CD4-positive, alpha-beta T cell treated with Interleukin-15 for 1 hour (primary cell): ENCODE data around the gene SERPINA4.

ENCODE experiments used
- DNase-seq: peaks from one replicate; pipeline ENCODE4 v3.0.0-alpha.2; 2020

Gene SERPINA4

GRCh38 chr14:94543449-94544124 is 17.7 kb upstream of the SERPINA4 start:
- DNase-seq = no peak

- no peak for DNase-seq
Measured at GRCh38 chr14:94544726-94545125, 16.5 kb upstream of the SERPINA4 start.

- DNase-seq = no peak
Measured at GRCh38 chr14:94545131-94545841, 16.0 kb upstream of the SERPINA4 start.

GRCh38 chr14:94547151-94547680 is 14.0 kb upstream of the SERPINA4 start:
- DNase-seq = no peak

GRCh38 chr14:94547726-94548125 is 13.5 kb upstream of the SERPINA4 start:
- no peak for DNase-seq

- no peak for DNase-seq
Measured at GRCh38 chr14:94548131-94548998, 12.9 kb upstream of the SERPINA4 start.

GRCh38 chr14:94548999-94549985 is 11.9 kb upstream of the SERPINA4 start:
- no peak for DNase-seq

- DNase-seq = no peak
Measured at GRCh38 chr14:94550041-94550440, 11.2 kb upstream of the SERPINA4 start.

GRCh38 chr14:94555991-94556390 is 5.3 kb upstream of the SERPINA4 start:
- no peak for DNase-seq

- DNase-seq = no peak
Measured at GRCh38 chr14:94557327-94557726, 3.9 kb upstream of the SERPINA4 start.

GRCh38 chr14:94558842-94559241 is 2.4 kb upstream of the SERPINA4 start:
- DNase-seq = no peak

- DNase-seq = no peak
Measured at GRCh38 chr14:94559638-94560290, 1.5 kb upstream of the SERPINA4 start.

GRCh38 chr14:94560291-94560665 is 964 bp upstream of the SERPINA4 start:
- no peak for DNase-seq

- no peak for DNase-seq
Measured at GRCh38 chr14:94561656-94562010, 391 bp downstream of the SERPINA4 start.

- no peak for DNase-seq
Measured at GRCh38 chr14:94562022-94562421, 780 bp downstream of the SERPINA4 start.

- DNase-seq = no peak
Measured at GRCh38 chr14:94562941-94563883, 2.0 kb downstream of the SERPINA4 start.

GRCh38 chr14:94564381-94564780 is 3.1 kb downstream of the SERPINA4 start:
- no peak for DNase-seq

- DNase-seq = no peak
Measured at GRCh38 chr14:94568186-94568585, 6.9 kb downstream of the SERPINA4 start.

- DNase-seq = no peak
Measured at GRCh38 chr14:94569381-94570001, 8.2 kb downstream of the SERPINA4 start.

- no peak for DNase-seq
Measured at GRCh38 chr14:94570002-94570400, 8.8 kb downstream of the SERPINA4 start.
